Measurements from ENCODE around the gene TRAF4. TPM values are rescaled to one million over a fixed set of nuclear protein-coding genes. Genes with fewer than 3 reads are reported as not detected.

Gene TRAF4
- total and polyA plus RNA-seq, 10 of the 15 experiments (the other 5 are each of a cell fraction or from before 2014, with no cell fraction given): 3.7 to 197 (median 66.4) TPM

DNA sequence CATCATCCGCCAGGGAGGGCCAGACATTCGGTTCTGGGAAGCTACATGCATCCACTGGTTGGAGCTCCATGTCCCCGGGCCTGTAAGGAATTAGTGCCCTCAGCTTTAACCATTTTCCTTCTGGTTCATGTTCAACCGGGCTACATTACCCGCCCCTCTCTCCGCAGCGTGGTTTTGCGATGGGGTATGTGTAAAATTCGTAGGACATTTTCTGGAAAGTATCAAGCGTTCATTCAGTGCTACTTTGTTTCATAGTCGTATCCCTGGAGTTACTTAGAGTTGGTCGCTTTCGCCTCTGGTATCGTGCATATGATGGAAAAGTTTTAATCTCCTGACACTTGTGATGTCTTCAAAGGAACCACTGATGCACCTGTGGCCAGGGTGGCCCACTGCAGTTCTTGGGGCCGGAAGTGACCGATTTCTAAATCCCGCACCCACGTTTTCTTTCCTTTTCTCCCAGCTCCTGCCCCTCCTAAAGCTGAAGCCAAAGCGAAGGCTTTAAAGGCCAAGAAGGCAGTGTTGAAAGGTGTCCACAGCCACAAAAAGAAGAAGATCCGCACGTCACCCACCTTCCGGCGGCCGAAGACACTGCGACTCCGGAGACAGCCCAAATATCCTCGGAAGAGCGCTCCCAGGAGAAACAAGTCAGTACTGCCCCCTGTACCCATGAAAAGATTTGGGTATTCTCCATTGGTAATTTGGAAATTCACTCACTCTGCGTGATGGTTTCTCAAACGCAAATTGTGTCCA is 23.4 kb upstream of the TRAF4 start (continued):
- TF ChIP-seq EP300 (IDR thresholded peaks at IDR 0.05; ENCODE audit: borderline replicate concordance in 1 of 2, control insufficient read depth in 1 of 2, low read depth in 2 of 2, low read length in 2 of 2): no peak
- 0 out of 2 replicates have a peak, but pooled peaks have one; percentile 10 for TF ChIP-seq POLR2AphosphoS2 (IDR thresholded peaks at IDR 0.05; ENCODE audit: low read depth, low read length)
- TF ChIP-seq SPI1 (IDR thresholded peaks at IDR 0.05; ENCODE audit: borderline replicate concordance, insufficient read depth, low read depth, low read length): no peak
- TF ChIP-seq ZNF24 (IDR thresholded peaks at IDR 0.05): no peak
- TF ChIP-seq FOXM1 (IDR thresholded peaks at IDR 0.05; ENCODE audit: low read depth, low read length): no peak
- no peak for TF ChIP-seq HDGF (IDR thresholded peaks at IDR 0.05)
- TF ChIP-seq, protein P1, sequence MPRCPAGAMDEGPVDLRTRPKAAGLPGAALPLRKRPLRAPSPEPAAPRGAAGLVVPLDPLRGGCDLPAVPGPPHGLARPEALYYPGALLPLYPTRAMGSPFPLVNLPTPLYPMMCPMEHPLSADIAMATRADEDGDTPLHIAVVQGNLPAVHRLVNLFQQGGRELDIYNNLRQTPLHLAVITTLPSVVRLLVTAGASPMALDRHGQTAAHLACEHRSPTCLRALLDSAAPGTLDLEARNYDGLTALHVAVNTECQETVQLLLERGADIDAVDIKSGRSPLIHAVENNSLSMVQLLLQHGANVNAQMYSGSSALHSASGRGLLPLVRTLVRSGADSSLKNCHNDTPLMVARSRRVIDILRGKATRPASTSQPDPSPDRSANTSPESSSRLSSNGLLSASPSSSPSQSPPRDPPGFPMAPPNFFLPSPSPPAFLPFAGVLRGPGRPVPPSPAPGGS (IDR thresholded peaks at IDR 0.05; ENCODE audit: borderline replicate concordance, insufficient read depth, low read depth, low read length, poor library complexity, severe bottlenecking): no peak
- TF ChIP-seq, protein P2, sequence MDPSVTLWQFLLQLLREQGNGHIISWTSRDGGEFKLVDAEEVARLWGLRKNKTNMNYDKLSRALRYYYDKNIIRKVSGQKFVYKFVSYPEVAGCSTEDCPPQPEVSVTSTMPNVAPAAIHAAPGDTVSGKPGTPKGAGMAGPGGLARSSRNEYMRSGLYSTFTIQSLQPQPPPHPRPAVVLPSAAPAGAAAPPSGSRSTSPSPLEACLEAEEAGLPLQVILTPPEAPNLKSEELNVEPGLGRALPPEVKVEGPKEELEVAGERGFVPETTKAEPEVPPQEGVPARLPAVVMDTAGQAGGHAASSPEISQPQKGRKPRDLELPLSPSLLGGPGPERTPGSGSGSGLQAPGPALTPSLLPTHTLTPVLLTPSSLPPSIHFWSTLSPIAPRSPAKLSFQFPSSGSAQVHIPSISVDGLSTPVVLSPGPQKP (IDR thresholded peaks at IDR 0.05; ENCODE audit: low read depth, low read length): no peak
- TF ChIP-seq HDAC6 (IDR thresholded peaks at IDR 0.05; ENCODE audit: unreplicated experiment): no peak
- no peak for TF ChIP-seq SUPT20H (IDR thresholded peaks at IDR 0.05; ENCODE audit: borderline replicate concordance, control insufficient read depth, low read depth, low read length)
- TF ChIP-seq SRF (IDR thresholded peaks at IDR 0.05; ENCODE audit: low read depth in 2 of 2, low read length in 2 of 2): no peak
- TF ChIP-seq IRF5 (IDR thresholded peaks at IDR 0.05; ENCODE audit: borderline replicate concordance): no peak
- no peak for TF ChIP-seq SMC3 (IDR thresholded peaks at IDR 0.05; ENCODE audit: borderline replicate concordance, low read length)
- no peak for TF ChIP-seq SREBF2 (IDR thresholded peaks at IDR 0.05; ENCODE audit: low read length)
- no peak for TF ChIP-seq RUNX3 (IDR thresholded peaks at IDR 0.05; ENCODE audit: low read length)
- TF ChIP-seq MYB (IDR thresholded peaks at IDR 0.05; ENCODE audit: borderline replicate concordance, low read depth, low read length): no peak
- TF ChIP-seq ZBTB40 (IDR thresholded peaks at IDR 0.05; ENCODE audit: borderline replicate concordance): no peak
- TF ChIP-seq IKZF2 (IDR thresholded peaks at IDR 0.05): 0 out of 4 replicates have a peak, but pooled peaks of 1 of the 2 experiments have one; percentile 8
- TF ChIP-seq SMARCA5 (IDR thresholded peaks at IDR 0.05): 0 out of 2 replicates have a peak, but pooled peaks have one; percentile 3
- TF ChIP-seq, protein P3, sequence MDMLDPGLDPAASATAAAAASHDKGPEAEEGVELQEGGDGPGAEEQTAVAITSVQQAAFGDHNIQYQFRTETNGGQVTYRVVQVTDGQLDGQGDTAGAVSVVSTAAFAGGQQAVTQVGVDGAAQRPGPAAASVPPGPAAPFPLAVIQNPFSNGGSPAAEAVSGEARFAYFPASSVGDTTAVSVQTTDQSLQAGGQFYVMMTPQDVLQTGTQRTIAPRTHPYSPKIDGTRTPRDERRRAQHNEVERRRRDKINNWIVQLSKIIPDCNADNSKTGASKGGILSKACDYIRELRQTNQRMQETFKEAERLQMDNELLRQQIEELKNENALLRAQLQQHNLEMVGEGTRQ (IDR thresholded peaks at IDR 0.05; ENCODE audit: borderline replicate concordance, low read depth, low read length): no peak
